Activated T-cell treated with anti-CD3 and anti-CD28 coated beads for 1 hour (primary cell): ENCODE results near the gene MOV10L1.
"Not testable (repeated sequence)": the region's sequence is repeated elsewhere in the genome, so short reads cannot be mapped to it uniquely, and the experiment has no call there.

Source experiments
- DNase-seq: peaks from one replicate; pipeline ENCODE4 v3.0.0-alpha.2; 2020; ENCODE audit warnings: low read depth

The MOV10L1 gene

GRCh38 chr22:50138988-50139387, 49.2 kb downstream of the MOV10L1 start:
- DNase-seq: no peak

DNA sequence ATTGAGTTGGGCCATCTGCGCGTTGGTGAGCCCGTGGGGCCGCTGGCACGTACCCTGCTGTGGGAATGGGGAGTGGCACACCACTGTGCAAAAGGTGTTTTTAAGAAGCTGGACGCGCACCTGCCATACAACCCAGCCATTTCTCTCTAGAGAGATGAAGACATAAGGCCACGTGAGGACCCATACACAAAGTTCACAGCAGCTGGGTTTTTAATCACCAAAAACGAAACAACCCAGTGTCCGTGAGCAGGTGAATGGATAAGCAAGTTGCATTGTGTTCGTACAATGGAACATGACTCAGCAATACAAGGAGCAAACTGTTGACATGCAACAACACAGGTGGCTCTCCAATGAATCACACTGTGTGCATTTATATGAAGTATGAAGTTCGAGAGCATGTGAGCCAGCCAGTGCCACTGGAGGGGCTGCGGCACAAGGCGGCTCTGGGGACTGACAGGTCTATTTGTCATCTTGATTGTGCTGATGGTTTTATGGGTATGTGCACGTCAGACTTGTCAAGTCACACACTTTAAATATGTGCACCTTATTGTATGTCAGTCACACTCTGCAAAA, 50.1 kb downstream of the MOV10L1 start:
- no peak for DNase-seq

- DNase-seq: no peak
These were observed 50.8 kb downstream of the MOV10L1 start for GRCh38 chr22:50140615-50141014.

- no peak for DNase-seq
These were observed 51.7 kb downstream of the MOV10L1 start for GRCh38 chr22:50141462-50141861.

DNA sequence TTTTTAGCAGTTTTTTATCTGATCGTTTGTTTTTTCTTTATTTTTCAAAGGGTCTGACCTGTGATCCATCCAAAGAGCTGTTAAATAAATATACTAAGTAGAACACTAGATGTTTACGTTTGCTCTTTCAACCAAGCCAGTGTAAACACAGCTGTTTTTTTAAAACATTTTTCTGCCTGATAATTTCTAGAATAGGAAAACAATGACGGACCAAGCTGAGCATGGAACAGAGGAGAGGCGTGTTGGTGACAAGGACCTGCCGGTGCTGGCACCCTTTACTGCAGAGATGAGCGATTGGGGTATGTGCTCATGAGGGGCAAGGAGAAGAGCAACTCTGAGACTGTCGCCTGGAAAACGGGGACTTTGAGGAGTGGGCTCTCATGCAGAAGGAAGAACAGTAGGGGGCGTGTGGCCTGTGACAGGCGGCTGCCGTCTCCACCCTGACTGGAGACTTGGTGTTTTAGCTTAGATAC, 52.1 kb downstream of the MOV10L1 start:
- DNase-seq: no peak

GRCh38 chr22:50143096-50143495, 53.3 kb downstream of the MOV10L1 start:
- DNase-seq: no peak

GRCh38 chr22:50144005-50144614, 54.3 kb downstream of the MOV10L1 start:
- no peak for DNase-seq

DNA sequence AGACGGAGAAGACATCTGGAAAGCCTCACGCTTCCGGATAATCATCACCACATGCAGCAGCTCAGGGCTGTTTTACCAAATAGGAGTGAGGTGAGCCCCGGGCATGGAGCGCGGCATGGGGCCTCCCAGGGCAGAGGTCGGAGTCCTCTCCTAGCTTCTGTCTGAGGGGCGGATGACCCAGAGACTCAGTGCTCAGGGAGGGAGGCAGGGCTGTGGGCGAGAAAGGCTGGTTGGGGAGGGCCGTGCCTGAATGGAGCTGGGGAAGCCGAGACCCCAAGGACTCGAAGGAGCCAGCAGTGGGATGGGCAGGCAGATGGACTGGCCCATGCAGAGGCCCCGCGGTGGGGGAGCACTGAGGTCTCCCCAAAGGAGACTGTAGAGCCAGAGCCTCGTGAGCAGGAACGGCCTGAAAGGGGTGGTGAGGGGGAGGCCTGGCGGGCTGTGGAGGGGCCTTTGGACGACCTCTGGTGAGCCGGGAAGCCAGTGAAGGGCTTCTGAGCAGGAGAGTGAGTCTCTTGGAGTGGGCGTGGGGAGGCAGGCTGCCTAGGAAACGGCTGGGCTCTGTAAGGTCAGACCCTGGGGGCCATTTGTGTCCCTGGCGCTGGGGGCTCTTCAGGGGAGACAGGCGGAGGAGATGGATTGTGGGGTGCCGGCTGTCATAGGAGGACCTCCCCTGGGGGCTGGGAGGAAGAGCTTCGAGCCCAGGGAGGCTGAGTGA, 56.1 kb downstream of the MOV10L1 start:
- no peak for DNase-seq

DNA sequence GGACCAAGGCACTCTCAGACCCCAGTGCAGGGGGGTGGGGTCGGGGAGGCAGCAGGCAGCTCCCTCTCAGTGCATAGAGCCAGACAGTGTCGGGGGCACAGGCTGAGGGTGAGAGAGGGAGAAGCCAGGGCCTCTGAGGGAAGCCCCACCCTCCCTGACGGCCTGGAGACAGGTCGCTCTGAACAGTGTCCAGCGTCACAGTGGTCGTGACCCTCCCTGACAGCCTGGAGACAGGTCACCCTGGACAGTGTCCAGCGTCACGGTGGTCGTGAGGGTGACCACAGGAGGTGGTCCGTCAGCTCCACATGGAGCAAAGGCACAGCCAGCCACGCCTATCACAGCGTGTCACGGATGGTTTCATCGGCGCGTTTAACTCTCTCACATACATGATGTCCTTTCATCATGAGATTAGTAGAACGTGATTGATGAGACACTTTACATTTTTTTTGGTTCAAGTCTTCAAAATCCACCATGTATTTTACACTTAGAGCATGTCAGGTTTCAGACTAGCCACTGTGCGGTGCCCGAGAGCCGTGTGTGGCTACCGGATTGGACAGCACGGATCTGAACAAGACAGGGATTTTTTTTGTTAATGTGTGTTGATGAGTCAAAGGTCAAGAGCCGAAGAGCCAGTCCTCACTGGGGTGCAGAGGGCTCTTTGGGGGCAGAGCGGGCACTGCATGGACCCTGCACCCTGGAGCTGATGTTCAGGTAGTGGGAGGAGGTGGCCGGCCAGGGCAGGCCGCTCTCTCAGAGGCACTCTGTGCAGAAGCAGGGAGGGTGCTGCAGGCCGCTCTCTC, 56.8 kb downstream of the MOV10L1 start:
- no peak for DNase-seq

DNA sequence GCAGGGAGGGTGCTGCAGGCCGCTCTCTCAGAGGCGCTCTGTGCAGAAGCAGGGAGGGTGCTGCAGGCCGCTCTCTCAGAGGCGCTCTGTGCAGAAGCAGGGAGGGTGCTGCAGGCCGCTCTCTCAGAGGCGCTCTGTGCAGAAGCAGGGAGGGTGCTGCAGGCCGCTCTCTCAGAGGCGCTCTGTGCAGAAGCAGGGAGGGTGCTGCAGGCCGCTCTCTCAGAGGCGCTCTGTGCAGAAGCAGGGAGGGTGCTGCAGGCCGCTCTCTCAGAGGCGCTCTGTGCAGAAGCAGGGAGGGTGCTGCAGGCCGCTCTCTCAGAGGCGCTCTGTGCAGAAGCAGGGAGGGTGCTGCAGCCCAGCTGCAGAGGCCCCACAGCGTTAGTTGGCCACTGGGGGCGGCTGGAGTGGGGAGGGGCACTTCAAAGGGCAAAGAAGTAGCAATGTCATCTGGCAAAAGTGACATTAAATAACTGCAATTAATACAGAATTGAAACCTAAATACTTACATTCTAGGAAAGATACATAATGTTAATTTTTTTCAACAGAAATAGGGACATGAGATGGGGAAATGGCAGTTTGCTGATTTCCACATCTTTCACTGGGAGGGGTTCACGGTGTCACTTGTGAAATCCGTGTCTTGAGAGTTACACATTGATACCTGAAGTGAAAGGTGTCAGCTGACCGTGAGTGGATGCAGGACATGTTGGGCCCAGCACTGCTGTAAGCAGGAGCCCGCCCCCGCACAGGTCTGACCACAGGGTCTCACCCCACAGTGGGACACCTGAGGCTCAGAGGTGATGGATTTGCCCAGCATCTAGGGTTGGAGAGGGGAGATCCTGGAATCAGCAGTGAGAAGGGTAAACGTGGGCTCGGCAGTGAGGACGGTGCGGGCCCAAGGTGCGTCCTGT, 57.7 kb downstream of the MOV10L1 start:
- DNase-seq: not testable (repeated sequence)

DNA sequence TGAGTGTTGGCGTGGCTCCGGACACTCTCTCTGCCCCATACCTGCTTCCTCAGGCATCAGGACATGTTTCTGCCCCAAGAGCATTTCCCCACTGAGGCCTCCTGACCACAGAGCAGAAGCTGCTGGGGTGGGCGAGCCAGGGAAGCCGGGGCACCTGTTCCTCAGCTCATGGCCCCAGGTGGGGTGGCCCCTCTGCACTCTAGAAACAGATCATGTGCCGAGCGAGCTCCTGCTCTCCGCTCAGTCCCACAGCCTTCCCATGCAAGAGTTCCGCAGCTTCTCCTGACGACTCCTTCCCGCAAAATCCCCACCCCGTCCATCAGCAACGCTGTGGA, 58.3 kb downstream of the MOV10L1 start:
- DNase-seq: no peak

- peak; percentile 62 for DNase-seq
These were observed 59.4 kb downstream of the MOV10L1 start for GRCh38 chr22:50148991-50149721.

DNA sequence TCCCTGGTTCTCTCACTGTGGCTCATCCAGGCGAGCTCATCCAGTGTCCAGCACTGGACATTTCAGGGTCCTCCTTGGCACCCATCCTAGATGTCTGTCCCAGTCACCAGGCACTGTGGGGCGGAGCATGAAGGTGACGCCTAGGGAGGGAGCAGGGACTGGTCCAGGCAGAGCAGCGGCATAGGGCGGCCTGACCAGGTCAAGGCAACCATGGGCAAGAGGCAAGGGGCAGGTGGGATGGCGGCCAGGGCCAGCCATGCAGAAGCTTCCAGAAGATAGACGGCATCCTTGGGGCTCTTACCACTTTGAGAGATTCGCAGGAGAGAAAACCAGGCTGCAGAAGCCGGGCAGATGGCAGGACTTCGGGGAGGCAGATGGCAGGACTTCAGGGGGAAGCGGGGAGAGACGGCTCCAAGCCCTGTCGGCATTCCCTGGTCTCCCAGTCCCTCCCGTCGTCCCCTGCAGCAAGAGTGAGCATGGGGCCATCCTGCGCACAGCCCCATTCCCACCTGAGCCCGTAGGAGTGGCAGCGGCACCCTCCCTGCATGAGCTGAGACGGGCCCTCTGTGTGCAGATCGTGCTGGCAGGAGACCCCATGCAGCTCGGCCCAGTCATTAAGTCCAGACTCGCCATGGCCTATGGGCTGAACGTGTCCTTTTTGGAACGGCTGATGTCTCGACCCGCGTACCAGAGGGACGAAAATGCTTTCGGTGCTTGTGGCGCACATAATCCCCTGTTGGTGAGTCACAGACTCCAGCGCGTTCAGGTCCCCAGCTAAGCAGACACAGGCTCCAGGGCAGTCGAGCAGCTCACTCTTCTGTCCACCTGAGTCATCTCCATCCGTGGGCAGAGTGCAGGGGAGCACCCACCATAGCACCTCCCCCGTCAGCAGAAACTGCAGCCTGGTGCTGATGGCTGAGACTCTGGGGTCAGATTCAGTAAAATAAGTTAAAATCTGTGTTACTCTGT, 60.6 kb downstream of the MOV10L1 start:
- DNase-seq: no peak

GRCh38 chr22:50151571-50152537, 62.0 kb downstream of the MOV10L1 start:
- no peak for DNase-seq

DNA sequence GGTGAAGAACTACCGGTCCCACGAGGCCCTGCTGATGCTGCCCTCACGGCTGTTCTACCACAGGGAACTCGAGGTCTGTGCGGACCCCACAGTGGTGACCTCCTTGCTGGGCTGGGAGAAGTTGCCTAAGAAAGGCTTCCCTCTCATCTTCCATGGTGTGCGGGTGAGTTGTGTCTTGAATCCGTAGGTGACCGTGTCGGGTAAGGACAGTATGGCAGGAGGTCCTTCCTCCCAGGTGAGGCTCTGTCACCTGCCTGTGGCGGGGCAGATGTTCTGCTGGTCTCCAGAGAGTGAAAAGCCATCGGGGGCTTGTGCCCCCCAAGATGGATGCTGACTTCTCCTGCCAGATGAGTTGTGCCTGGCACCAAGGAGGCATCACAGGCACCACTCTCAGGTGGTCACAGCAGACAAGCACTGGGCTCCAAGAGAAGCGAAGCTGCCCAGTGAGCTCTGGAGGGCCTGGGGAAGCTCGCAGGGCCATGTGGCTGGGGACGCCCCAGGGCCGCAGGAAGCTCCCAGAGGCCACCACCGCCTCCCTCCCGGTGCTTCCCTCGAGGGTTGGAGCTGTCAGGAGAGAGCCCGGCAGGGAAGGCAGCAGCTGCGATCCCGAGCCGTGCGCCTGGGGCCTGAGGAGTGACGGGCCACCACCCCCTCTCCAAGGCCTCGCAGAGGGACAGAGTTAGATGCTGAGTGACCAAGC, 63.4 kb downstream of the MOV10L1 start:
- DNase-seq: no peak

DNA sequence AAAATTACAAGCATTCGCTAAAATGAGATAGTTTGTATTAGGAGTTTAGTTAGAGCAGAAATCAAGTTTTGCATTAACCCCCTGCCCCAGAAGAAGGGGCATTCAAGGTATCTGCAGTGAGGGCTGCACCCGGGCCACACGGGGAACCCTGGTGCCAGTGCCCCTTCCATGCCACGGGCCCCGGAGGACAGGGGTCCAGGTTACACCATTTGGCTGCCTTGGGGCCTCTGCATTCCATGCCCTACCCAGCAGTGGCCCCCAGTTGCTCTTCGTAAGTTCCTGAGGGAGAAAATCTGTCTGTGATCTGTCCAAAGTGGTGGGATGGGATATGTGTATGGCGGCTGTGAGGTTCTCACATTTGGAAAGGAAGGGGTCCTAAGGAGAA, 63.9 kb downstream of the MOV10L1 start:
- no peak for DNase-seq

DNA sequence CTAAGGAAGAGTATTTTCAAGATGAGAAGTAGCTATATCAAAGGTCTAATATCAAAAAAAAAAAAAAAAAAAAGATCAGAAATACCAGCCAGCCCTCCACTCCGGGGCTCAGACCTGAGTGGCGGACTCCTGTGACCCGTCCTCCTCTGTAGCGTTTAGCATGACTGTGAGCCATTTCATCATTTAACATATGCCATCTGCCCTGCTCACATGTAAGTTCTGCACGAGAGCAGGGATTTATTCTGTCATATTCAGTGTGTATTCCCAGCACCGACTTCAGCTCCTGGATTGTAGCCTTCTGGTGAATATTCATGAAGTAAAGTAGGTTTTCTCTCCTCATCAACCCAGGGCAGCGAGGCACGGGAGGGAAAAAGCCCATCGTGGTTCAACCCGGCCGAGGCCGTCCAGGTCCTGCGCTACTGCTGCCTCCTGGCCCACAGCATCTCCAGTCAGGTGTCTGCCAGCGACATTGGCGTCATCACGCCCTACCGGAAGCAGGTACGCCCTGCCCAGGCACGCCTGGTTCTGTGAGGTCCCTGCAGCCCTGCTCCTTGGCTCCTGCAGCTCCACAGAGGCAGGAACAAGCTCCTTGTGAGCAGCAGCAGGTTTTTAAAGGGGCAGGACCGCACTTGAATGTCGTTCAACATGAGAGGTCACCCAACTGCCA, 68.0 kb downstream of the MOV10L1 start:
- no peak for DNase-seq
